Measurements from ENCODE around the gene LYRM4. TPM values are rescaled to one million over a fixed set of nuclear protein-coding genes. Genes with fewer than 3 reads are reported as not detected.

Gene LYRM4
- total RNA-seq, 4 donors from 2014 or later: 9.2 to 28.2 (median 14.2) TPM

- Histone ChIP-seq H3K27ac (no peak overlapping the region), H3K4me3 (no peak overlapping the region), H3K36me3 (no peaks in the 10 kb centered on the region), H3K4me1 (peaks cover 0 to 12% (median 0%) of the 10 kb centered on the region in 3 donors), H3K9me3 (no peaks in the 10 kb centered on the region), H3K27me3 (no peaks in the 10 kb centered on the region)
- no peak for DNase-seq
- TF ChIP-seq CTCF (IDR thresholded peaks at IDR 0.05): no peak
- no peak for TF ChIP-seq POLR2A (IDR thresholded peaks at IDR 0.05)
- intact Hi-C loops (cut with DNase I): no loop called here
- WGBS, 2 donors: 50 to 70% methylated on average over 1 of the region's 1 CpG
Measured at GRCh38 chr6:5159162-5159561, 101.6 kb downstream of the LYRM4 start.

- Histone ChIP-seq H3K4me1 (peaks cover 0 to 12% (median 0%) of the 10 kb centered on the region in 3 donors), H3K36me3 (no peaks in the 10 kb centered on the region), H3K27me3 (no peaks in the 10 kb centered on the region), H3K4me3 (no peak overlapping the region), H3K9me3 (no peaks in the 10 kb centered on the region), H3K27ac (no peak overlapping the region)
- no peak for DNase-seq
- intact Hi-C loops (cut with DNase I): no loop called here
- 31 to 51% methylated on average over 3 of the region's 3 CpGs for WGBS, 2 donors
- TF ChIP-seq CTCF (IDR thresholded peaks at IDR 0.05): no peak
Measured at GRCh38 chr6:5158180-5158579, 102.6 kb downstream of the LYRM4 start.

GRCh38 chr6:5157621-5158138 lies 103.1 kb downstream of the LYRM4 start:
- Histone ChIP-seq H3K27me3 (no peaks in the 10 kb centered on the region), H3K4me3 (no peak overlapping the region), H3K9me3 (no peaks in the 10 kb centered on the region), H3K27ac (no peak overlapping the region), H3K4me1 (peaks cover 0 to 12% (median 0%) of the 10 kb centered on the region in 3 donors), H3K36me3 (no peaks in the 10 kb centered on the region)
- WGBS, 2 donors: 89 to 91% methylated on average over 10 of the region's 10 CpGs
- no peak for TF ChIP-seq CTCF (IDR thresholded peaks at IDR 0.05)
- no peak for TF ChIP-seq POLR2A (IDR thresholded peaks at IDR 0.05)
- no peak for DNase-seq
- intact Hi-C loops (cut with DNase I): no loop called here

GRCh38 chr6:5156627-5157026 lies 104.1 kb downstream of the LYRM4 start:
- intact Hi-C loops (cut with DNase I): no loop called here
- no peak for DNase-seq
- no peak overlapping the region for H3K27ac ChIP-seq
- no peak overlapping the region for H3K4me3 ChIP-seq
- no peaks in the 10 kb centered on the region for H3K36me3 ChIP-seq
- no peaks in the 10 kb centered on the region for H3K9me3 ChIP-seq
- H3K27me3 ChIP-seq: no peaks in the 10 kb centered on the region
- WGBS, 2 donors: 82 to 84% methylated on average over 5 of the region's 5 CpGs
- TF ChIP-seq CTCF (IDR thresholded peaks at IDR 0.05): no peak
- no peak for TF ChIP-seq POLR2A (IDR thresholded peaks at IDR 0.05)
- H3K4me1 ChIP-seq: peaks cover 0 to 12% (median 0%) of the 10 kb centered on the region in 3 donors

GRCh38 chr6:5155906-5156305 lies 104.8 kb downstream of the LYRM4 start:
- H3K4me1 ChIP-seq: peaks cover 0 to 12% (median 0%) of the 10 kb centered on the region in 3 donors
- WGBS, 2 donors: 78 to 81% methylated on average over 3 of the region's 3 CpGs
- no peak overlapping the region for H3K27ac ChIP-seq
- TF ChIP-seq CTCF (IDR thresholded peaks at IDR 0.05): no peak
- TF ChIP-seq POLR2A (IDR thresholded peaks at IDR 0.05): no peak
- DNase-seq: no peak
- H3K27me3 ChIP-seq: no peaks in the 10 kb centered on the region
- H3K4me3 ChIP-seq: no peak overlapping the region
- intact Hi-C loops (cut with DNase I): no loop called here
- H3K36me3 ChIP-seq: no peaks in the 10 kb centered on the region
- no peaks in the 10 kb centered on the region for H3K9me3 ChIP-seq

Data from esophagus squamous epithelium (tissue), 5 donors.